ENCODE measurements around the gene OR4F3. TPM values are rescaled to one million over a fixed set of nuclear protein-coding genes. Genes with fewer than 3 reads are reported as not detected.

OR4F3 gene
- total RNA-seq, result not detected in 2 replicates

GRCh38 chr5:181366968-181367367 lies at the start of gene OR4F3:
OR4F3 (plus strand) TSS chr5:181367268.

Other genes starting within 250 kb of the OR4F3 start
- not detected in 2 replicates for gene OR2V1, start 236.1 kb upstream of the OR4F3 start, total RNA-seq
- gene OR2V2, start 219.7 kb upstream of the OR4F3 start, total RNA-seq, result 0.11 TPM in 1 of 2 replicates, not detected in the other
- 1.7 and 1.8 TPM in 2 replicates for gene TRIM7, start 162.1 kb upstream of the OR4F3 start, total RNA-seq
- gene TRIM41, start 144.0 kb upstream of the OR4F3 start, total RNA-seq, result 8.2 and 9.3 TPM in 2 replicates
- 7,121 and 7,227 TPM in 2 replicates for gene RACK1, start 123.4 kb upstream of the OR4F3 start, total RNA-seq
- gene TRIM52, start 106.1 kb upstream of the OR4F3 start, total RNA-seq, result 4.2 and 5.7 TPM in 2 replicates

Data from dermis lymphatic vessel endothelial cell (primary cell).